Adrenal gland (tissue), 5 donors: ENCODE data around the gene PPY.

Experiments used
- POLR2A ChIP-seq, 2 donors: fragments of 450-650 bp; IDR thresholded peaks; one replicate each; pipeline ENCODE4 v1.6.1; 2017; ENCODE audit warnings: antibody characterized with exemption in 2 of 2, mild to moderate bottlenecking in 2 of 2, moderate library complexity in 1 of 2
- TF ChIP-seq, protein P1 (sequence below), 6 experiments: fragments of 450-650 bp in 4 of 6; fragments of 200-600 bp in 2 of 6; sonication (generic) in 1 of 6; IDR thresholded peaks; 1 replicate in 5 of 6; 2 replicates in 1 of 6; pipeline versions ENCODE4 v1.5.1 to v1.8.0; 2016 to 2021; ENCODE audit warnings: antibody characterized with exemption in 6 of 6, mild to moderate bottlenecking in 2 of 6, moderate library complexity in 1 of 6
- donor health status: DM: no; HTN: no; CAD: no.

DNA sequence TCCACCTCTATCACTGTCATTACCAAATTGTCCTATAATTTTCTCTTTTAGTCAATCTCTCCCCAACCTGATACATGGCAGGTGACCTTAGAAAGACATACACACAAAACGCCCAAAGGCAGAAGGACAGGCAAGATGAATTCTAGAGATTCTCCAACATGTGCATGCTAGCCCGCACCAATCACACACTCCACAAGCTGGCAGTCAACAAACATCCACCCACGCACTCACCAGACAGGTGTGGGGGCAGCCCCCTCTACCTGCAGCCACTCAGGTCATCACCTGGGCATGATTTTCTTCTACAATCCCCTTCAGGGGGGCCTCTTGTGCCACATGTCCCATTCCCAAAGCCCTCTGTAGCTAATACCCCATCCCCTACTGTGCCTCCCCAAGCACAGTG, 44.4 kb downstream of the PPY start:
- TF ChIP-seq, protein P1, sequence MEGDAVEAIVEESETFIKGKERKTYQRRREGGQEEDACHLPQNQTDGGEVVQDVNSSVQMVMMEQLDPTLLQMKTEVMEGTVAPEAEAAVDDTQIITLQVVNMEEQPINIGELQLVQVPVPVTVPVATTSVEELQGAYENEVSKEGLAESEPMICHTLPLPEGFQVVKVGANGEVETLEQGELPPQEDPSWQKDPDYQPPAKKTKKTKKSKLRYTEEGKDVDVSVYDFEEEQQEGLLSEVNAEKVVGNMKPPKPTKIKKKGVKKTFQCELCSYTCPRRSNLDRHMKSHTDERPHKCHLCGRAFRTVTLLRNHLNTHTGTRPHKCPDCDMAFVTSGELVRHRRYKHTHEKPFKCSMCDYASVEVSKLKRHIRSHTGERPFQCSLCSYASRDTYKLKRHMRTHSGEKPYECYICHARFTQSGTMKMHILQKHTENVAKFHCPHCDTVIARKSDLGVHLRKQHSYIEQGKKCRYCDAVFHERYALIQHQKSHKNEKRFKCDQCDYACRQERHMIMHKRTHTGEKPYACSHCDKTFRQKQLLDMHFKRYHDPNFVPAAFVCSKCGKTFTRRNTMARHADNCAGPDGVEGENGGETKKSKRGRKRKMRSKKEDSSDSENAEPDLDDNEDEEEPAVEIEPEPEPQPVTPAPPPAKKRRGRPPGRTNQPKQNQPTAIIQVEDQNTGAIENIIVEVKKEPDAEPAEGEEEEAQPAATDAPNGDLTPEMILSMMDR (IDR thresholded peaks at IDR 0.05), result no peak
- no peak for TF ChIP-seq POLR2A (IDR thresholded peaks at IDR 0.05)
